GM12872 (cell line): ENCODE data around the gene SLC22A12.

Source experiments
- CTCF ChIP-seq: IDR thresholded peaks from 3 replicates; pipeline ENCODE4 v1.5.1; 2011; ENCODE audit warnings: low read depth, mild to moderate bottlenecking, low read length, moderate library complexity; ENCODE audit not compliant: insufficient read depth

SLC22A12 gene

GRCh38 chr11:64605244-64605560 is 14.2 kb downstream of the SLC22A12 start:
- TF ChIP-seq CTCF = no peak

- TF ChIP-seq CTCF = no peak
Observed at GRCh38 chr11:64605656-64606585, 14.9 kb downstream of the SLC22A12 start.

- TF ChIP-seq CTCF = no peak
Observed at GRCh38 chr11:64606796-64607380, 15.9 kb downstream of the SLC22A12 start.

- TF ChIP-seq CTCF = no peak
Observed at GRCh38 chr11:64607381-64607985, 16.5 kb downstream of the SLC22A12 start.

GRCh38 chr11:64608046-64608445 is 17.0 kb downstream of the SLC22A12 start:
- no peak for TF ChIP-seq CTCF

GRCh38 chr11:64608636-64609035 is 17.6 kb downstream of the SLC22A12 start:
- no peak for TF ChIP-seq CTCF

- TF ChIP-seq CTCF = no peak
Observed at GRCh38 chr11:64609436-64610047, 18.5 kb downstream of the SLC22A12 start.
